Suppressor macrophage treated with lipopolysaccharide for 1 hour (primary cell): ENCODE measurements around the gene FAM98A.
A peak's percentile ranks its signal among the peaks of the same experiment; 100 is the strongest.

Source experiments
- DNase-seq, 3 donors: peaks; one replicate each; pipeline ENCODE4 v3.0.0-alpha.2; 2020 to 2022

Gene FAM98A

GRCh38 chr2:33599175-33599942 is at the start of gene FAM98A:
FAM98A (minus strand) TSS chr2:33599299; CDS start chr2:33599221, 78 bp downstream.
- DNase-seq: peak; percentile 100

GRCh38 chr2:33645861-33646260 is 46.8 kb upstream of the FAM98A start:
- no peak for DNase-seq

DNA sequence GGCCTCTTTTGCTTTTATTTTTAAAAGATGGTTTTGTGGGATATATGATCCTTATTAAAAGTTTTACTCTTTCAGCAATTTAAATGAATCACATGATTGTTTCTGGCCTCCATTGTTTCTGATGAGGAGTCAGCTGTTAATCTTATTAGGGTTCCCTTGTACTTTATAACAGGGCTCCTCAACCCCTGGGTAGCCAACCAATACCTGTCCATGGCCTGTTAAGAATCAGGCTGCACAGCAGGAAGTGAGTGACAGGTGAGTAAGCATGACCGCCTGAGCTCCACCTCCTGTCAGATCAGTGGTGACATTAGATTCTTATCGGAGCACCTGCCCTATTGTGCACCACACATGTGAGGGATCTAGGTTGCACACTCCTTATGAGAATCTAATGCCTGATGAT is 45.1 kb upstream of the FAM98A start:
- DNase-seq: no peak

GRCh38 chr2:33636001-33636400 is 36.9 kb upstream of the FAM98A start:
- no peak for DNase-seq

DNA sequence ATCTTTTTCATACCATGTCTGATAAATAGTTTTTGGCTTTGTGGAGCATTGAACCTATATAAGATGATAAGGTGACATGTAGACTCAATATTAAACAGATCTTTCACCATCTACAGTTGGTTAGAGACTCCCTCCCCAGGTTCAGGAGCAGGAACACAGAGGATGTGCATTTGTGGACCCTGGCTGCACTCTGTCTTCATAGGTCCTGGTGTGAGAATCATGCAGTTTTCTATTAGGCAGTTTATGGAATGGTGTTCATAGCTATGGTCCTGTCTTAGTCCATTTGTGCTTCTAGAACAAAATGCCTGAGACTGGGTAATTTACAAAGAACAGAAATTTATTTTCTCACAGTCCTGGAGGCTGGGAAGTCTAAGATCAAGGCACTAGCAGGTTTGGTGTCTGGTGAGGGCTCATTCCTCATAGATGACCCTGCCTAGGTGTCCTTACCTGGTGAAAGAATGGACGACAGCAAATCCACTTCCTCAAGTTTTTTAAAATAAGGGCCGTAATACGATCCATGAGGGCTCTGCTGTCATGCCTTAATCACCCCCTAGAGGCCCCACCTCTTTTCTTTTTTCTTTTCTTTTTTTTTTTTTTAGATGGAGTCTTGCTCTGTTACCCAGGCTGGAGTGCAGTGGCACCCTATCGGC is 35.3 kb upstream of the FAM98A start:
- no peak for DNase-seq

DNA sequence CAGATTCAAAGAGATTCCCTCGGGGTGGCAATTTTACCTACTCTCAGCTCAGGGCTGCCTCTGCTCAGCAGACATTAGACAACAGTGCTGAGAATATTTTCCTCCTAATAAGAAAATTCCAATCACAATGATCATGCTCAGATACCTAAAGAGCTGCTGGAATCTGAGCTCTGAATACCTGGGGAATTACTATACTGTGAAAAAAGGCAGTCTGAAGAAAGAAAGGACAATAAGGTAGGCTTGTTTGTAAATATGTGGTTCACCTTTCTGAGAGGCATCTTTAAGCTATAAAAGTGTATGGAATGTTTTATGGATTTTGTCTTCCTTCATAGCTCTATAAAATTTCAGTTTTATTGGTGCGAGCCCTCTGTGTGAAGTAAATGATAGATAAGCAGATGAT is 34.2 kb upstream of the FAM98A start:
- no peak for DNase-seq

DNA sequence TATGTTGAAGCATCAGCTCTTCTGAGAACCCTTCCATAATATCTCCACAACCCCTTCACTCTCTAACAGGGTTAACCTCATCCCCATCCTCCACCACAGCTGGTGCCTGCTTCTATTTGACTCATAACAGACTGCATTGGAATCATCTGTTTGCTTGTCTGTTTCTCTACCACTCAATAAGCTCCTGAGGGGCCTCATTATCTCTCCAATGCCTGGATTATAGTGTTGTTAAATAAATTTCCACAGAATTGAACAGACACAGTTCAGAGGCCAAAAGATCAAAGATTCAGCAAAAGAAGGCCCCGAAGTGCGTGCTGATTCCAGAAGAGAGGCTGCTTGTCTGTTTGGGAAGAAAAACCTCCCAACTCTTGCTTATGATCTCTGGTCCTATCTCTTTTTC is 33.7 kb upstream of the FAM98A start:
- DNase-seq: no peak

DNA sequence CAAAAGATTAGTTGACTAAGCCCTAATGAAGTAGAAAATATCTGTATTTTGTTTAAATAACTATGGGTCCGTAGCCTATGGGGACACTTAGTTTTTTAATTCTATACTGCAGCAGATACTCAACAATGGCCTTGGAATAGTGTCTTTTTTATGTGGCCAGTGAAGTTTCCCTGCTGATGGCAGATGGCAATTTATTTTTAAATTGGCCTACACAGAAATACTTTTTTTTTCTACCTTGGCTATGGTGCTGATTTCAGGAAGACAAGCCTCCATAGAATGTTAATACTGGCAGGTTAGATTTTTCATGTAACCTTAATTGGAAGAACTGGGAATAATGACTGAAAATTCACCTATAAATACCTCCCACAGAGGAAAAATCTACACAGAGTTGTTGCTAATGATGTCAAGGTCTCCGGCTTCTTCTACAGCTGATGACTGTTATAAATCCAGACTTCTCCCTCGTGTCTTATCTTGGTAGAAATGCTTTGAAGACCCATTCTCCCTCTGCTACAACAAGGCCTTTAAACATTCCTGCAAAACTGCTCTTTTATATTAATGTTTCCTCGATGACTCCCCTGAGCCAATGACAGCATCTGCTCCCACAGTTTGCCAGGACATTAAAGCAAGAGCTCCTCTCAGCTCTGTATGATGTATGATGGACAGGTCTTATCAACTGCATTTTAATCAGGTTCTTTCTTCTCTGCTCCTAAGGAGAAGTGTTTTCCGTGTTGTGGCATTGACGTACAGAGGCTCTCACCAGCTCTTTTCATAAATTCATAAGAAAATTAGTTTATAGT is 29.1 kb upstream of the FAM98A start:
- no peak for DNase-seq

GRCh38 chr2:33619028-33619427 is 19.9 kb upstream of the FAM98A start:
- DNase-seq: no peak

GRCh38 chr2:33617989-33618388 is 18.9 kb upstream of the FAM98A start:
- DNase-seq: no peak

GRCh38 chr2:33617401-33617800 is 18.3 kb upstream of the FAM98A start:
- no peak for DNase-seq

DNA sequence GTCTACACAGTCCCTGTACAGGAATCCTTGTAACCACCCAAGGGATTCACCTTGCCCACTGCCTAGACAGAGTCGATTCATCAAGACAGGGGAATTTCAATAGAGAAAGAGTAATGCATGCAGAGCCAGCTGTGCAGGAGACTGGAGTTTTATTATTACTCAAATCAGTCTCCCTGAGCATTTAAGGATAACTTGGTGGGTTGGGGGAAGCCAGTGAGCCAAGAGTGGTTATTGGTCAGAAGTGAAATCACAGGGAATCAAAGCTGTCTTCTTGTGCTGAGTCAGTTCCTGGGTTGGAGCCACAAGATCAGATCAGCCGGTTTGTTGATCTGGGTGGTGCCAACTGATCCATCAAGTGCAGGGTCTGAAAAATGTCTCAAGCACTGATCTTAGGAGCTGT is 17.8 kb upstream of the FAM98A start:
- DNase-seq: no peak

DNA sequence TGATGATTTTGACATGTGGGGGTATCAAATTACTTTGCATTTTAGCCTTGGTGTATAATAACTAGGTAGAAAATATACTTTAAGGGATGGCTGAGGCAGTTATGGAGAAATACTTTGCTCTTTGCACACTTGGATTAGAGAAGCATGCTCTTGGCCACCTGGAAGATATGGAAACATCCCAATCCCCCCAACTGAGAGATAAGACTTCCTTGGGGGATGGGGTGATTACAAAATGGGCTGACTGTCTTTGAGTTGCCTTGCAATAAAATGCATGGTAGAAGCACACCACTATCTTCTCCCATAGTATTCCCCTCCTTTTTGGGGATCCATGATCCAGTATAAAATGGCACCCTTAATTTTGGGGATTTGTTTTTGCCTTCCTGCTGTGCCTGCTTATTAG is 15.1 kb upstream of the FAM98A start:
- DNase-seq: no peak

- no peak for DNase-seq
These were observed 8.8 kb upstream of the FAM98A start for GRCh38 chr2:33607905-33608304.

DNA sequence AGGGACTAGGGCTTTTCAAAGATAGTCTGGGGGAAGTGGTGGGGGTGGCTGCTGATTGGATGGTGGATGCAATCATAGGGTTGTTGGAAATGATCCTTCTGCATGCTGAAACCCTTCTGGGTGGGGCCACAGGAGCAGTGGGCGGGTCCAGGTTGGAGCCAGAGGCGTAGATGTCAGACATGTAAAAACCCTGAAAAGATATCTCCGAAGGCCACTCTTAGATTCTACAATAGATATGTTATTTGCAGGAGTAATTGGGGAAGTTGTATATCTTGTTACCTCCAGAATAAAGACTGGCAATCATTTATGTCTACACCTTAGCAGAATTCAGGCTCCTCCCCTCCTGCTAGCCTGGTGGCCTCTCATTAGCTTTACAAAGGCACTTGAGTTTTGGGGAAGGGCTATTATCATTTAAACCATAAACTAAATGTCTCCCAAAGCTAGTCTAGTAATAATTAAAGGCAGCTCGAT is 8.2 kb upstream of the FAM98A start:
- no peak for DNase-seq

- no peak for DNase-seq
These were observed 7.5 kb upstream of the FAM98A start for GRCh38 chr2:33606622-33607021.

DNA sequence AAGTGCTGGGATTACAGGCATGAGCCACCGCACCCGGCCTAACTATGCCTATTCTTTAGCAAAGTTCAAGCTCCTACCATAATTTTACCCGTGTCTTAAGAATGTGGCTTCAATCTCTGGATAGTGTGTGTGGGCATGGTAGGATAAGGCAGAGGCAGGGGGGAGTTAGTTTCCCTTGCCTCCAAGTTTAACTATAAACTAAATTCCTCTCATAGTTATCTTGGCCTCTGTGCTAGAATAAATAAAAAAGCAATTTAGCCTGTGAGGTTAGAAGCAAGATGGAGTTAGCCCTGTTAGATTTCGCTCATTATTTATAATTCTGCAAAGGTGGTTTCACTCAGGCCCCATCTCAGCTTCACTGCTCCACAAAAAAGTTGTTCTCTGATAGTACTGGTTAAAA is 7.0 kb upstream of the FAM98A start:
- no peak for DNase-seq

DNA sequence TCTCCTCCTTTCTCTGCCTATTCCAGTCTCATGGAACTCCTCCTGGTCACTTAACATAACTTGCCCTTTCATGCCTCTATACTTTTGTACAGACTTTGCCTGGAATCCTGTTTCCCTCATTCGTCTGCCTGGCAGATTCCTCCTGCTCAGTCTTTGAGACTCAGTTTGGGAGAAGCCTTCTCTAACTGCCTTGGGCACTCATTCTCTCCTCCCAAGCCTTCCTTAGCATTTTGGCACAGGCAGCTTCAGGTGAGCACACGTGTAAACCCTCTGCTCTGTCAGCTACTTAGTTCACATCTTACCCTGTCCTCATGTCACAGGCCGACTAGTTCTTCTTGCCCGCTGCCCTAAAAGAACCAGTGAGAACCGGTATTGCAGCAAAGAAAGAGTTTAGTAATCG is 6.0 kb upstream of the FAM98A start:
- no peak for DNase-seq

GRCh38 chr2:33603416-33603815 is 4.3 kb upstream of the FAM98A start:
- DNase-seq: no peak

DNA sequence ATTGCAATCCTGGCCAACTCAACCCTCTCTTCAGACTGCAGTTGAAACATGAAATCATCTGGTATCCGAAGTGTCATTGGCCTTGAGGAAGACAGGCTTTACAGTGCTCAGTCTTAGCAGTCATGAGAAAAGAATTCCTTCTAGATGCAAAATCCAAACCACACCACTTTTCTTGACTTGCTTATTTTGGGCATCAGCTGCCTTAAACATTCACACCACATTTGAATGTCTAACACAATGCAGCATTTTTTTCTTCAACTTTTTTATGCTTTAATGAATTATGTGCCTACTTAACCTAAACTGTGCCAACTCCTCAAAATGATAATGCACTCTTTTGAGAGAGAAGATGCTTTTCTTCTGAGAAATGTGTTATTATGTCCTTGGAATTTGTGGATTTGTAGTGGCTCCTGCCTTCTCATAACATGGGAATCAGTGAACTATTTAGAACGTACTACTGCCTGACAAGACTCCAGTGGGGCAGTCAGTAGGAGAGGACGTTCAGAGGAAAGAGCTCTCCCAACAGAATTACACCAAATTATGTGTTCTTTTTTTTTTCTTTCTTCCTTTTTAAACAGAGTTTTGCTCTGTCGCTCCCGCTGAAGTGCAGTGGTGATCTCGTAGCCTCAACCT is 3.2 kb upstream of the FAM98A start:
- no peak for DNase-seq

DNA sequence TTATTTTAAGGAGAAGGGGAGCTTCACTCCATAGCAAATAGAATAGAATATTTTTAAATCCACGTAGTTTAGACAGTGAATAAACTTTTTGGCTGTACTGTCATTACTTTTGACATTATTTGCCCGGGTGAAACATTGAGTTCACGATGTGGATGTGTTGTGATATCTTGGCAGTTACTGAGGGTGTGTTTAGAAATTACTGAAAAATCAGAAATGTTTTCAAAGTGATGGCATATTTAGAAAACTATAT is 769 bp upstream of the FAM98A start:
- no peak for DNase-seq

DNA sequence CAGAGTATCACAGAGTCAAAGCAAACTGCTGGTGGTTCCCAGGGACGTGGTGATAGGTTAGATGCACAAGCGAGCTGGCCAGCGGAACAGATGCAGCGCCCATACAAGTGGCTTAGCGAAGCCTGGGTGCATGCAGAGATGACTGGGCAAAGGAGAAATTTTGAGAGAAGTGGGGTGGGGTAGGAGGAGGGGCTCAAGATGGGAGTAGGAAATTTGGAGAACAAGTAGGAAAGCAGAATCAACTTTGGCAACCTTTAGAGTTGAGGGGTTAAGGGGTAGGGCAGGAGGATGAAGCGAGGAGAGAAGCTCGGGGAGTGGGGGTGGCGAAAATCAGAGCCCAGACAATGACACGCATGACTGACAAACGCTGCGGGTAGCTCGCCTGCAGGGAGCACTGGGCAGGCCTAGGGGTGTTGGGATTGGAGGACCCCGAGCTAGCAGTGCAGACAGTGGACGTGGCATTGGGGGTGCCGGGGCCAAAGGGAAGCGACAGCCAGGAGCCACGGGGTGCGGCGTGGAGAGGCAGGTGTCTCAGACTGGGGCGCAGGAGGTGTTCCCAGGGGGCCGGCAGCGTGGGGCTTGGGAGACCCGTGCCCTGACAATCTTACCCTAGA is 431 bp downstream of the FAM98A start:
- peak; percentile 56 to 68 (median 61) for DNase-seq

DNA sequence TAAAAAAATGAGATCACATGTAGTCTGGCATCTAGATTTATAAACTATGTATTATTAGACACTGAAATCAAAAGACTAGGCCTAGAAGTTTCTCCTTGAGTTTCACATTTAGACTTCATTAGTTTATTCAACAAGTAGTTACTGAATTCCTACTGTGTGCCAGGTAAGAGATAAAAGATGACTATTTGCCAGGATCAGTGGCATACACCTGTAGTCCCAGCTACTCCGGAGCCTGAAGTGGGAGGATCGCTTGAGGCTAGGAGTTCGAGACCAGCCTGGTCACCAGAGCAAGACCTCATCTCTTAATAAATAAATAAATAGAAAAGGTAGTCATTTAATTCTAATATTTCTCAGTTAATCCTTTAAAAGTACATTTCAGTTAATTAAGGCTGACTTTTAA is 2.1 kb downstream of the FAM98A start:
- no peak for DNase-seq
